GM23338 (cell line): ENCODE measurements around the gene PCBP3. TPM values are rescaled to one million over a fixed set of nuclear protein-coding genes. Genes with fewer than 3 reads are reported as not detected.

Experiments used
- ATAC-seq: fragments of 200-7000 bp; cut with Tn5 transposase; 3 replicates; pipeline ENCODE4 v1.9.1; 2020
- DNase-seq: peaks from one replicate; pipeline ENCODE4 v3.0.0-alpha.2; 2015; ENCODE audit warnings: low spot score
- H2AFZ ChIP-seq: fragments of 200-600 bp; sonication (generic); 2 replicates; pipeline ENCODE4 v1.8.0; 2016; ENCODE audit warnings: antibody characterized with exemption, mild to moderate bottlenecking, moderate library complexity
- H3F3A ChIP-seq: fragments of 200-600 bp; sonication (generic); replicated peaks from 2 replicates; pipeline ENCODE4 v1.8.0; 2017; ENCODE audit warnings: antibody characterized with exemption, mixed run types, low read depth
- H3K27ac ChIP-seq: fragments of 200-600 bp; sonication (generic); 2 replicates; pipeline ENCODE4 v1.6.1; 2016; ENCODE audit warnings: low read depth
- H3K27me3 ChIP-seq: fragments of 200-600 bp; sonication (generic); 2 replicates; pipeline ENCODE4 v1.8.0; 2016; ENCODE audit warnings: mild to moderate bottlenecking, mixed run types, moderate library complexity; ENCODE audit not compliant: insufficient read depth
- H3K36me3 ChIP-seq: fragments of 200-600 bp; sonication (generic); 2 replicates; pipeline ENCODE4 v1.8.0; 2016; ENCODE audit warnings: mild to moderate bottlenecking; ENCODE audit not compliant: insufficient read depth
- H3K4me1 ChIP-seq: fragments of 200-600 bp; sonication (generic); 2 replicates; pipeline ENCODE4 v1.8.0; 2016; ENCODE audit warnings: mild to moderate bottlenecking, moderate library complexity; ENCODE audit not compliant: insufficient read depth
- H3K4me2 ChIP-seq: fragments of 200-600 bp; sonication (generic); 2 replicates; pipeline ENCODE4 v1.7.1; 2017; ENCODE audit warnings: mixed run types
- H3K4me3 ChIP-seq: fragments of 200-600 bp; sonication (generic); 2 replicates; pipeline ENCODE4 v1.6.1; 2016; ENCODE audit warnings: mixed run types
- H3K79me2 ChIP-seq: fragments of 200-600 bp; sonication (generic); replicated peaks from 2 replicates; pipeline ENCODE4 v1.8.0; 2017; ENCODE audit warnings: mild to moderate bottlenecking; ENCODE audit not compliant: insufficient read depth
- H3K9me2 ChIP-seq: fragments of 200-600 bp; sonication (generic); 2 replicates; pipeline ENCODE4 v1.8.0; 2017; ENCODE audit not compliant: insufficient read depth
- H4K20me1 ChIP-seq: fragments of 200-600 bp; sonication (generic); replicated peaks from 2 replicates; pipeline ENCODE4 v1.8.0; 2017; ENCODE audit warnings: mild to moderate bottlenecking; ENCODE audit not compliant: insufficient read depth
- H3K27ac Mint-ChIP-seq: 2 replicates; pipeline ENCODE4 v1.8.0; 2020; ENCODE audit warnings: inconsistent platforms, mild to moderate bottlenecking, moderate library complexity, mixed read lengths
- H3K27me3 Mint-ChIP-seq: 3 replicates; pipeline ENCODE4 v1.8.0; 2022; ENCODE audit warnings: low read depth, mild to moderate bottlenecking, moderate library complexity, mixed read lengths, inconsistent platforms; ENCODE audit not compliant: insufficient read depth, poor library complexity
- H3K36me3 Mint-ChIP-seq: 3 replicates; pipeline ENCODE4 v1.8.0; 2021; ENCODE audit warnings: low read depth, mild to moderate bottlenecking, inconsistent platforms, moderate library complexity, mixed read lengths
- H3K4me1 Mint-ChIP-seq: 3 replicates; pipeline ENCODE4 v1.8.0; 2020; ENCODE audit warnings: mild to moderate bottlenecking, inconsistent platforms, mixed read lengths
- H3K4me3 Mint-ChIP-seq: 3 replicates; pipeline ENCODE4 v1.8.0; 2021; ENCODE audit warnings: moderate library complexity, mild to moderate bottlenecking, inconsistent platforms, mixed read lengths
- H3K9me3 Mint-ChIP-seq: 3 replicates; pipeline ENCODE4 v1.8.0; 2020; ENCODE audit warnings: moderate library complexity, mild to moderate bottlenecking, inconsistent platforms, mixed read lengths
- CREB1 ChIP-seq: fragments of 250-450 bp; sonication (Bioruptor Pico); IDR thresholded peaks from 2 replicates; pipeline ENCODE4 v1.5.0; 2020; ENCODE audit warnings: low read depth, mild to moderate bottlenecking, moderate library complexity
- CTCF ChIP-seq, 2 experiments: fragments of 200-600 bp in 1 of 2; sonication (generic) in 1 of 2; conservative IDR thresholded peaks; 2 replicates each; pipeline versions ENCODE4 v1.5.1 to v1.6.1; 2016 to 2017; ENCODE audit warnings: antibody characterized with exemption in 2 of 2, low read depth in 2 of 2, mild to moderate bottlenecking in 2 of 2, moderate library complexity in 1 of 2
- ETS1 ChIP-seq: IDR thresholded peaks from 2 replicates; pipeline ENCODE4 v1.6.1; 2016; ENCODE audit warnings: antibody characterized with exemption
- EZH2 ChIP-seq: fragments of 200-600 bp; sonication (generic); IDR thresholded peaks from one replicate; pipeline ENCODE4 v1.8.0; 2017; ENCODE audit warnings: antibody characterized with exemption, mild to moderate bottlenecking, low read depth; ENCODE audit not compliant: unreplicated experiment
- EZH2phosphoT487 ChIP-seq: fragments of 200-600 bp; sonication (generic); IDR thresholded peaks from one replicate; pipeline ENCODE4 v1.8.1; 2018; ENCODE audit warnings: antibody characterized with exemption; ENCODE audit not compliant: unreplicated experiment
- JUNB ChIP-seq: IDR thresholded peaks from one replicate; pipeline ENCODE4 v1.6.1; 2016; ENCODE audit warnings: antibody characterized with exemption; ENCODE audit not compliant: unreplicated experiment
- NANOG ChIP-seq: IDR thresholded peaks from 2 replicates; pipeline ENCODE4 v1.6.1; 2016; ENCODE audit warnings: antibody characterized with exemption, borderline replicate concordance
- POLR2AphosphoS5 ChIP-seq: IDR thresholded peaks from 2 replicates; pipeline ENCODE4 v1.6.1; 2016; ENCODE audit warnings: antibody characterized with exemption, low read depth
- REST ChIP-seq: IDR thresholded peaks from one replicate; pipeline ENCODE4 v1.6.1; 2018; ENCODE audit warnings: antibody characterized with exemption; ENCODE audit not compliant: unreplicated experiment
- STAT1 ChIP-seq: IDR thresholded peaks from one replicate; pipeline ENCODE4 v1.6.1; 2016; ENCODE audit warnings: antibody characterized with exemption; ENCODE audit not compliant: unreplicated experiment
- ZNF114 ChIP-seq: fragments of 250-450 bp; sonication (Bioruptor Pico); IDR thresholded peaks from 2 replicates; pipeline ENCODE4 v1.5.0; 2020; ENCODE audit warnings: mild to moderate bottlenecking, moderate library complexity
- ZNF331 ChIP-seq: fragments of 250-450 bp; sonication (Bioruptor Pico); IDR thresholded peaks from 2 replicates; pipeline ENCODE4 v1.5.0; 2020; ENCODE audit warnings: low read depth, mild to moderate bottlenecking, moderate library complexity
- ZNF462 ChIP-seq: fragments of 250-450 bp; sonication (Bioruptor Pico); IDR thresholded peaks from 2 replicates; pipeline ENCODE4 v1.5.0; 2020; ENCODE audit warnings: mild to moderate bottlenecking, moderate library complexity
- polyA plus RNA-seq: library from polyadenylated mRNA; unstranded; fragments of >200 nt; fragmentation: Nextera tagmentation; extraction: Ambion mirVana; gene quantifications from 2 replicates; pipeline ENCODE4 v1.2.1, GENCODE V29; 2016
- total RNA-seq: library from RNA; depleted of rRNA; stranded (reverse); fragments of >200 nt; shearing (Covaris generic); gene quantifications from 2 replicates; pipeline ENCODE4 v1.2.3, GENCODE V29; 2014

Gene PCBP3
- total and polyA plus RNA-seq, 2 experiments from 2014 or later: 7.1 to 9.1 TPM

GRCh38 chr21:45920824-45921600, 277.5 kb downstream of the PCBP3 start:
- no peak overlapping the region for H3K27ac Mint-ChIP-seq

More at GRCh38 chr21:45920824-45921600, 277.5 kb downstream of the PCBP3 start:
- Mint-ChIP-seq H3K4me1 (no peaks in the 10 kb centered on the region), H3K4me3 (no peak overlapping the region), H3K36me3 (no peaks in the 10 kb centered on the region), H3K27me3 (peaks cover 5% of the 10 kb centered on the region), H3K9me3 (peaks cover 7% of the 10 kb centered on the region; the same call in 2 of the 3 replicates)
- DNase-seq: no peak
- Histone ChIP-seq H3K4me3 (no peak overlapping the region), H3F3A (no peaks in the 10 kb centered on the region), H3K4me2 (no peak overlapping the region), H3K4me1 (no peaks in the 10 kb centered on the region), H4K20me1 (no peaks in the 10 kb centered on the region), H3K27ac (no peak overlapping the region), H3K27me3 (no peaks in the 10 kb centered on the region), H3K36me3 (no peaks in the 10 kb centered on the region), H2AFZ (no peak overlapping the region), H3K9me2 (no peaks in the 10 kb centered on the region), H3K79me2 (no peaks in the 10 kb centered on the region)
- no peak for ATAC-seq
- TF ChIP-seq STAT1 (no peak), NANOG (no peak), POLR2AphosphoS5 (no peak), EZH2 (no peak), ZNF331 (CRISPR knock-in tag) (no peak), CTCF (conservative IDR thresholded peaks at IDR 0.05; ENCODE audit: low read depth in 2 of 2) (no peak), REST (no peak), ETS1 (no peak), JUNB (no peak), ZNF462 (CRISPR knock-in tag) (no peak), EZH2phosphoT487 (no peak), CREB1 (no peak), ZNF114 (no peak)
